NCI-H2171 treated with DMSO at 0.1 percent for 48 hours (cell line): ENCODE measurements around the gene KRT84.

Source experiments
- DNase-seq: peaks from one replicate; lab custom pipeline; 2025; lab: John Stamatoyannopoulos, UW

The KRT84 gene

DNA sequence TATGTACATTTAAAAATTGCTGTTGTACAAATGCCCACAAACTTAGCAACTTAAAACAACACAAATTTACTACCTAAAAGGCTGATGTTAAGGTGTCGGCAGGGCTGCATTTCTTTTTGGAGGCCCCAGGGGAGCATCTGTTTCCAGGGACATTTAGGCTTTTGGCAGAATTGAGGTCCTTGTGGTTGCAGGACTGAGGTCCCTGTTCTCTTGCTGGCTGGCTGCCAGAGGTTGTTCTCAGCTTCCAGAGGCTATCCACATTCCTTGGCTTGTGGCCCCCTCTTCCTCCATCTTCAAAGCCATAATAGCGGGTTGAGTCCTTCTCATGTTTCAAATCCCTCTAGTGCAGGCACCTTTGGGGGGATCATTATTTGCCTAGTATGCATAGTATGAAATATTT lies 41.9 kb downstream of the KRT84 start:
- DNase-seq: no peak

DNA sequence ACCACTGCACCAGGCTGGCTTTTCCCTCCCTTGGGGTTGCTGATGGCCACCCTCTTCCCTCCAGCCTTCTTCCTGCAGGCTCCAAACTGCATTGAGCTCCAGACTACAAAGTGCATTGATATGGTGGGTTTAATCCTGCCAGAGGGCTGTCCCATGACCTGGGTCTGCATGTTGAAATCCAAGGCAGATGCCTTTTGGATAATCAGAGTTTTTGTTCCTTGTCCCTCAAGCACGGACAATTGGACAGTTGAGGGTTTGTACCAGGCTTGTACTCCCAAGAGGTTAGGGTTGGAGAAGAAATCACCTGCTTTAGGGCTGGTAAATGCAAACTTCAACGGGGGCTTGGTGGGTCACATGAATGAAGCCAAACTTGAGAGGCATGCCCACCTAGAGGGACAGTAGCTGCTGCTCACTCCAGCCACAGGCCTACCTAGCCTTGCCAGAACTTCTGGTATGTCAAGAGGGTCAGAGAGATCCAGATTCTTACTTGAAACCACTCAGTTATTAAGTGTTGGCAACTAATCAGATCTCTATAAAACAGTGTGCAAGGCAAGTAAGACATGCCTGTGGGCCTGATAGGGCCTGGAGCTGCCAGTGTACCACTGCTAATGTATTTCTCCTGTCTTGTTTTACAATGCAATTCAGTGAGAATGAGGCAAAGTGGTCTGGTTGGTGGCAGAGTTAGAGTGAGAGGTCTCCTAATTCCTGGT lies 42.5 kb downstream of the KRT84 start:
- no peak for DNase-seq

GRCh38 chr12:52341066-52341580 lies 44.3 kb downstream of the KRT84 start:
- no peak for DNase-seq

- DNase-seq: peak; percentile 85
Measured at GRCh38 chr12:52338241-52338960, 47.1 kb downstream of the KRT84 start.

DNA sequence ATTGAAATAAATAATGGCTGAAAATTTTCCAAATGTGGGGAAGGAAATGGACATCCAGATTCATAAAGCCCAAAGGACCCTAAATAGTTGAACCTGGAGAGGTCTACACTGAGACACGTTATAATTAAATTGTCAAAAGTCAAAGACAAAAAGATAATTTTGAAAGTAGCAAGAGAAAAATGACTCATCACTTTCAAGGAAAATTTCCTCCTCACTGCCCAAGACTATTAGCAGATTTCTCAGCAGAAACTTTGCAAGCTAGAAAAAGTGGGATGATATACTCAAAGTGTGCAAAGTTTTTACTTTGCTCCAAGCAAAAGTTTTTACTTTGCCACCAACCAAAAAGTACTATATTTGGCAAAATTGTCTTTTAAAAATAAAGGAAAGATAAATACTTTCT lies 48.4 kb downstream of the KRT84 start:
- DNase-seq: no peak

DNA sequence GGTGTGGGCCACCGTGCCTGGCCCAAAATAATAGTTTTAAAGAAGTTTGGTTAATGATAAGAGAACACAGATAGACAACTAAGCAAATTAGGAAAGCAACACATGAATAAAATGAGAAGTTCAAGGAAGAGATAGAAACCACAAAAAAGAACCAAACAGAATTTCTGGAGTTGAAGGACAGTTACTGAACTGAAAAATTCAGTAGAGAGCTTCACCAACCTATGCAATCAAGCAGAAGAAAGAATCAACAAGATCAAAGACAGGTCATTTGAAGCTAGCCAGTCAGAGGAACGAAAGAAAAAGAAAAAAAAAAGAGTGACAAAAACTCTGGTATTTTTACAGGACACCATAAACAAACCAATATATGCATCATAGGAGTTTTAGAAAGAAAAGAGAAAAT lies 48.8 kb downstream of the KRT84 start:
- DNase-seq: no peak

- peak; percentile 40 for DNase-seq
Measured at GRCh38 chr12:52335598-52336262, 49.7 kb downstream of the KRT84 start.

- DNase-seq: no peak
Measured at GRCh38 chr12:52334185-52334584, 51.3 kb downstream of the KRT84 start.

- no peak for DNase-seq
Measured at GRCh38 chr12:52333321-52333720, 52.1 kb downstream of the KRT84 start.

DNA sequence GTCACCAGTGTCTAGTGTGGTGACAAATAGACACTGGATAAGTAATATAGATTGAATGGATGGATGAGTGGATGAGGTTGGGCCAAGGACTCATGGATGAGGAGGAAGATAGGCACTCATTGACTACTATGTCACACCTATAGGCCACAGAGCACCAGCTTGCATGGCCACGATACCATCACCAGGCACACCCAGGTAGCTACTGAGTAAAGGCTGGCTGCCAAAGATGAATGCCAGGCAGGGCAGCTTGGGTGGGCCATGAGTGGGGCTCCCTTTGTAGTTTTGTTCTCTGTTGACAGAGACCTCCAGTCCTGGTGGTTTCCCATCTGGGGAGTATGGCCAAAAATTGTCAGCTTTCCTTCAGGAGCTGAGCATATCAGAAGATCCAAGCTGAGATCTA lies 53.1 kb downstream of the KRT84 start:
- no peak for DNase-seq

DNA sequence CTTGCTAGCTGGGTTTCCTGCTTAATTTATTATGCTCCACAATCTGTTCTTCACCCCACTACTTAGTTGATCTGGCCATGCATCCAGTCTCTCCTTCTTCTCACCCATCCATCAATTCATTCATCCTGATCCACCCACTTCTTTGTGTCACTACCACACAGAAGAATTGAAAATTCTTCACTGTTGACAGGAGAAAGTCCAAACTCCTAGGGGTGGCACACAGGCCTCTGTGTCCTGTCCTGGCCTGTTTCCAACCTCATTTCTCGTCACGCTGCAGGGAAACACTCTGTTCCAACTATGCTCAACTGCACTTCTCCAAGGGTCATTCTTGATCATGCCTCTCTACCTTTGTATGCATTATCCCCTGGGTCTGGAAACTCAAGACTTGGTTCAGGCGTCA lies 53.6 kb downstream of the KRT84 start:
- no peak for DNase-seq

- DNase-seq: no peak
Measured at GRCh38 chr12:52331039-52331438, 54.4 kb downstream of the KRT84 start.

DNA sequence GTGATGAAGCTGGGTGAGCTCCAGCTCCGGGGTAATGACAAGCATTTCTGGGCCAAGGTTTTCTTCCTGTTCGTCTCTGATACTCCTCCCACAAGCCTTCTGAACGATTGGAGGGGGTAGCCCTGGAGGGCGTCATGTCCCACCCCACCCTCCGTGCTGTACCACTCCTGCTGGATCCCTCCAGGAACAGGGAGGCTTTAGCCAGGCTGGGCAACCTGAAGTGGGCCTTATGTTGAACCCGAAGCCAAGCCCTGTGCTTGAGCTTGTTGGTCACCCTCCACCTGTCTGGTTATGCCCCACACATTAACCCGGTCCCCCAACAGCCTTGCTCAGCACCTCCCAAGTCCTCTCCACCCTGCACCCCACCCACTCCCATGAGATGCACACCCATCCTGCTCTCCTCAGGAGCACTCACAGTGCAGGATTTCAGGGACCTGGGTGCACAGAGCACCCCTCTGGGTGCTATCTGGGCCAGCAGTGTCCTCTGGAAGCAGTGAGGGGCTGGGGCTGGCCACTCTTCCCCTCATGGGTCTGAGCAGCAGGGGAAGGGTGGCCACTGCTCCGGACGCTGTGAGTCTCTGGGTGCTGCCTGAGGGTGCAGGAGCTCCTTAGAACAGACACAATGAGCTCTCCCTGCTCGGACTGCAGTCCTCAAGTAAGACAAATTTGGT lies 57.5 kb downstream of the KRT84 start:
- DNase-seq: no peak
